SKM-1 treated with dmso at 0.1 percent for 144 hours (cell line): ENCODE measurements around the gene RBMS2.
"Not testable (repeated sequence)": the region's sequence is repeated elsewhere in the genome, so short reads cannot be mapped to it uniquely, and the experiment has no call there.

Experiments
- DNase-seq: peaks from one replicate; lab custom pipeline; 2025; ENCODE audit not compliant: unreplicated experiment; lab: John Stamatoyannopoulos, UW

Gene RBMS2

DNA sequence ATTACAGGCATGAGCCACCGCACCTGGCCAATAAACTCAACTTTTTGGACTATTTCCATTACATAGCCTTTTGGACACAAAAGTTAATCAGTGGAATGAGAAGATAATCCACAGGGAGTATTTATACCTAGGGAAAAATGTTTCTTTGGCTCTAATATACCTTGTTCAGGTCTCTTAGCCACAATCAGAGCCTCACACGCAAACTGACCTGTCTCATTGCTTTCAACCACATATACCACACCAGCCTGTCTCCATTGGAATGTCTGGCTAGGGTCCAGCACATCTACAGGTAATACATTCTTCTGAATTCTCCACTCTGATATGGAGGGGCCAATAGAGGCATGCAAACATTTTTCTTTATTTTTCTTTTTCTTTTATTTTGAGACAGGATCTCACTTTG is 3.8 kb upstream of the RBMS2 start:
- no peak for DNase-seq

DNA sequence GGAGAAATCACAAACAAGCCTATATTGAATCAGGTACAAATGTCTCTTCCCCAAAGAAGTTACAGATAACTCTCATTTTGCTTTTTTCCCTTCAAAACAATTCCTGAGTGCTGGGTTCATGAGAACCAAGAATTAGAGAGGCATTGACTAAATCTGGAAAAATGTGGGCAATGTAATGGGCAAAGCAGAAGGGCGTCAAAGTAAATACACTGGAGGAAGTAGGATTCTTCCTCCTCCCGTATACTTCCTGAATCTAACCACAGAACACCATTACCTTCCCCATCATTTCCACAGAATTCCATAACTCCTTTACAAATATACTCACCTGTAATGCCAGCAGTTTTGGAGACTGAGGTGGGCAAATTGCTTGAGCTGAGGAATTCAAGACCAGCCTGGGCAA is 3.0 kb upstream of the RBMS2 start:
- no peak for DNase-seq

DNA sequence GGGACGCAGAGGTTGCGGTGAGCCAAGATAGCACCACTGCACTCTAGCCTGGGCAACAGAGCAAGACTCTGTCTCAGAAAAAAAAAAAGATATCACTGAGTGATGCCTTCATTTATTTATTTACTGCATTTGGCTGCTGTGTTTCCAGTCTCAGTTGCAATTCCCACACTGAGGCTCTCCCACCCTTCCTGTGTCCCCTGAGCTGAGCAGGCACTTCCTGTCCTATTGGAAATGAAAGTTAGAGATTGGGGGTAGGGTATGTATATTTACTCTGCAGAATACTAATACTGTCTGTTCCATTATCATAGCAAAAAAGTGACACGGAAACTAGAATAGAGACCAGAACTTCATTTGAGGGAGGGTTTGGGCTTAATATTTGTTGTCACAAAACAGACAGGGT is 1.6 kb upstream of the RBMS2 start:
- no peak for DNase-seq

DNA sequence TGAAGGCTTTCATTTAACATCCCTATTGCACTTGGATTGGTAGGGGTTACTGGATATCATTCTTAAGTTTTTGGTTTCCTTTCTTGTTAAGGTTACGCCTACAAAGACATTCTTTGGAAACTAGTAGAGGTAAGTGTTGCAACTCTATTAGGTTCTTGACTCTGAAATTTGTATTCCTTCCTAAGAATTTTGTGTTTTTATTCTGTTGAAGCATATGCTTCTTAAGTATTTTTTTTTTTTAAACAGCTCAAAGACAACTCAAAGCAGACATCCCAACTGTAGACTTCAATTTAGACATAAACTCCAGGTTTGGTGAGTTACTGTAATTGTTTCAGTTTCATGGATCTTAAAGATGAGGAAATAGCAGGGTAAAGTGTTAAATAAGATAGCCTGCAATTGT is 1.1 kb upstream of the RBMS2 start:
- DNase-seq = no peak

DNA sequence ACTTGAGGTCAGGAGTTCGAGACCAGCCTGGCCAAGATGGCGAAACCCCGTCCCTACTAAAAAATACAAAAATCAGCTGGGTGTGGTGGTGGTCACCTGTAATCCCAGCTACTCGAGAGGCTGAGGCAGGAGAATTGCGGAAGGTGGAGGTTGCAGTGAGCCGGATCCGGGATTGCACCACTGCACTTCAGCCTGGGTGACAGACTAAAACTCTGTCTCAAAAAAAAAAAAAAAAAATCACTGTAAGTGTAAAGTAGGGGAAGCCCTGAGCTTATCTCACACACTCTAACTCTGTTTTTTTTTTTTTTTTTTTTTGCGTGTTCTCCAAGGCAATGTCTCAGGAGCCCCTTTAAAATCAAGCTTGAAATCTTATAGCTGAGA is 421 bp upstream of the RBMS2 start:
- DNase-seq = peak; percentile 10

DNA sequence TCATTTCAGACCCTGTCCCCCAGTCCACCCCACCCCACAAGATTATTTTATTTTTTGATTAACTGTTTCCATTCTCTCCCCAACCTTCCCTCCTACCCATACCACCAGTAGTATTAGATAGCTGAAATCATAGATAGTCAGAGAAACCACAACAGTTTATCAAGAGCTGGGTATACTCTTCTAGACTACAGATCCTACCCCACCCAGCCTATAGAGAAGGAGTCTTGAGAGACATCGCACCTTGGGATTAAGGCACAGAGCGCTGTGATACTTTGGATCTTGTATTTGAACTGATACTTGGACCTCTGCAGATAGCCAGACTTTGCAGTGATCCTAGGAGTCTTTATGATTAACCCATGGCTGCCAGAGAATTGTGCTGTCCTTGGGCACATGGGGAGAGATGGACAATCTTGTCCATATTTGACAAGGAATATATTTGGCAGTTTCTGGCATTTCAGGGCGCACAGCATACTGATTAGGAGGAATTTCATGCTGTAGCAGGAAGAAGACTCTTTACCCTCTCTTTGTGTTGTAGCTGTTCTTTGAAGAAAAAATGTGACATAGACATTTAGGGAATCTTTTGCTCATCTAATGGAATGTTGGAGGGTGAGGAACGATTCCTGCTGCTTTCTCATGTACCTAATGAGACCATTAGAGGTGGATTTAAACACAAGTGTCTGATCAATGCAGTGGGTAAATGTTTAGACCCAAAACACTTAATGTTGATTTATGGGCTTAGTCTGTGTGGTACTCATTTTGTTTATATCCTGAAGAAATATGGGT is 982 bp downstream of the RBMS2 start:
- DNase-seq = no peak

DNA sequence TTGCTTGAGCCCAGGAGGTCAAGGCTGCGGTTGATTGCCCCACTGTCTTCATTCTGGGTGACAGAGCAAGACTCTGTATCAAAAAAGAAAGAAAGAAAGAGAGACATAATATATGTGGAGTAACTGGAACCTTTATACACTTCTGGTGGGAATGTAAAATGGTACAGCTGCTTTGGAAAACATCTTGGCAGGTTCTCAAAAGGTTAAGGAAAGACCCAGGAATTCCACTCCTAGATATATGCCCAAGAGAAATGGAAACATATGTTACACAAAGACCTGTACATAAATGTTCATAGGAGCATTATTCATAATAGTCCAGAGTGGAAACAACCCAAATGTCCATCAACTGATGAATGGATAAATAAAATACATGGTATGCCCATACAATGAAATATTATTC is 7.2 kb downstream of the RBMS2 start:
- no peak for DNase-seq

DNA sequence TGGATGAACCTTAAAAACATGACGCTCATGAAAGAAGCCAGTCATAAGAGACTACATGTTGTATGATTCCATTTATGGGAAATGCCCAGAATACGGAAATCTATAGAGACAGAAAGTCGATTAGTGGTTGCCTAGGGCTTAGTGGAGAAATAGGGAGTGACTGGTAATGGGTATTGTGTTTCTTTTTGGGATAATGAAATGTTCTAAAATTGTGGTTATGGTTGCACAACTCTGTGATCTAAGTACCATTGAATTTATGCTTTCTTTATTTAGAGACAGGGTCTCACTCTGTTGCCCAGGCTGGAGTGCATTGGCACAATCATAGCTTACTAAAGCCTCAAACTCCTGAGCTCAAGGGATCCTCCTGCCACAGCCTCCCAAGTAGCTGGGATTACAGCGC is 8.0 kb downstream of the RBMS2 start:
- no peak for DNase-seq

DNA sequence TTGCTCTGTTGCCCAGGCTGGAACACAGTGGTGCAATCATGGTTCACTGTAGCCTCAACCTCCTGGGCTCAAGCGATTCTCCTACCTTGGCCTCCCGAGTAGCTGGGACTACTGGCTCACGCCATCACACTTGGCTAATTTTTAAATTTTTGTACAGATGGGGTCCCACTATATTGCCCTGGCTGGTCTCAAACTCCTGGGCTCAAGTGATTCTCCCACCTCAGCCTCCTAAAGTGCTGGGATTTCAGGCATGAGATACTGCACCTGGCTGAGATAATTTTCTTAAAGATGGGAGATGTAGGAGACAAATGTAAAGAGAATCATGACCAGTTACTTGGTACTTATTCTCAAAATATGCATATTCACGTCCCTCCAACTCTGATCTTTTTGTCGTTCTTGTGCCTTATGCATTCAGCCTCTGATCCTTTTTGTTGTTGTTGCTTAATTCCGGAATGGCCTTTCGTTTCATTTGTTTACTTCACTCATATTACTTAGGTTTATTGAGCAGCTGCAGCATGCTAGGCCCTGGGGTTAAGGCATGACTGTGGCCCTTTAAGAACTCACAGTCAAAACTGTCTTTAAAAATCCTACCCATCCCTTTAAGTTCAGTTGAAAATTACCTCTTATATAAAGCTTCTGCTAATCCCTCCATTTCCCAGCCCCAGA is 8.9 kb downstream of the RBMS2 start:
- no peak for DNase-seq

DNA sequence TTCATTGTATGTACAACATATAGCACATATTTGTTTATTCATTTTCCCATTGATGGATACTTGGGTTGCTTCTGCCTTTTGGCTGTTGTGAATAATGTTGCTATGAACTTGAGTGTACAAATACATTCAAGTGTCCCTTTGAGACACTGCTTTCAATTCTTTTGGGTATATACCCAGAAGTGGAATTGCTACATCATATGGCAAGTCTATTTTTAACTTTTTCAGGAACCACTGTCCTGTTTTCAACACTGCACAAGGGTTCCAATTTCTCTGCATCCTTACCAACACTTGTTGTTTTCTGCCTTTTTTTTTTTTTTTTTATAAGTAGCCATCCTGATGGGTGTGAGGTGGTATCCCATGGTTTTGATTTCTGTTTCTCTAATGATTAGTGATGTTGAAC is 15.9 kb downstream of the RBMS2 start:
- DNase-seq = no peak

DNA sequence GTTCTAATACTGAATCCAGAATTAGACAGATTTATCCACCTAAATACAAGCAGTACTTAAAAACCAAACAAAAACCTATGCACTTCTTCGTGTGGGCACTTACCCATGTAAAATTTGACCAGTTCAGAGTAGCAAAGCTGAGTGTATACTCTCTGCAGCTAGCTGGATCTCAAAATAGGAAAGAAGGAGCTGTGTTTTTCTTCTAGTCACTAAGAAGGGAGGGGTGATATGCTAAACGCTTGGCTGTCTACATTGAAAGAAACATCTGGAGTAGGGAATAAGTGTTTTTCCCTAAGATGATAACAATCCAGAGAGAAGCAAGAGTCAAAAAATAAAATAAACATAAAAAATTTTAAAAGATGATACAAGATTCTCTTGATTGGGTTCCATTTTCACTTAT is 20.0 kb downstream of the RBMS2 start:
- DNase-seq = no peak

DNA sequence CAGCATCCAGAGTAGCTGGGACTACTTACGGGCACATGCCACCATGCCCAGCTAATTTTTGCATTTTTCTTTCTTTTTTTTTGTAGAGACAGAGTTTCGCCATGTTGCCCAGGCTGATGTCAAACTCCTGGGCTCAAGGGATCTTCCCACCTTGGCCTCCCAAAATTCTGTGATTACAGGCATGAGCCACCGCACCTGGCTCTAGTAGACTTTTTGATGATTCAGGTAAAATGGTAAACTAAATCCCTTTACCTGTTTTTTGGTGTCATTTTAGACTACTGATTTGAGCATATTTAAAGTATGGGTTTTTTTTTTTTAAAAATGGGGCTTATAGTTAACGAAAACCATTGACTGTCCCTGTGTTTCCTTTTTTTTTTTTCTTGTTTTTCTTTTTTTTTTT is 20.5 kb downstream of the RBMS2 start:
- DNase-seq = no peak

DNA sequence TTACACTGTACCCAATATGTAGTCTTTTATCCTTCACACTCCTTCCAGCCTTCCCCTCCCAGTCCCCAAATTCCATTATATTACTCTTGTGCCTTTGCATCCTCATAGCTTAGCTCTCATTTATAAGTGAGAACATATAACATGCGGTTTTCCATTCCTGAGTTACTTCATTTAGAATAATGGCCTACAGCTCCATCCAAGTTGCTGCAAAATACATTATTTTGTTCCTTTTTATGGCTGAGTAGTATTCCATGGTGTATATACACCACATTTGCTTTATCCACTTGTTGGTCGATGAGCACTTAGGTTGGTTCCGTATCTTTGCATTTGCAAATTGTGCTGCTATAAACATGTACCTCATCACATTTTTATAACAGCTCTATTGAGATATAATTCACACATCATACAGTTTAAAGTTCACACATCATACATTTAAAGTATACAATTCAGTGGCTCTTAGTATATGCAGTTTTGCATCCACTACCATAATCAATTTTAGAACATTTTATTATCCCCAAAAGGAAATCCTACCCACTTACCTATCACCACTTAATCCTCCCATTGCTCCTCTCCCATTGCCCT is 23.5 kb downstream of the RBMS2 start:
- DNase-seq = no peak

DNA sequence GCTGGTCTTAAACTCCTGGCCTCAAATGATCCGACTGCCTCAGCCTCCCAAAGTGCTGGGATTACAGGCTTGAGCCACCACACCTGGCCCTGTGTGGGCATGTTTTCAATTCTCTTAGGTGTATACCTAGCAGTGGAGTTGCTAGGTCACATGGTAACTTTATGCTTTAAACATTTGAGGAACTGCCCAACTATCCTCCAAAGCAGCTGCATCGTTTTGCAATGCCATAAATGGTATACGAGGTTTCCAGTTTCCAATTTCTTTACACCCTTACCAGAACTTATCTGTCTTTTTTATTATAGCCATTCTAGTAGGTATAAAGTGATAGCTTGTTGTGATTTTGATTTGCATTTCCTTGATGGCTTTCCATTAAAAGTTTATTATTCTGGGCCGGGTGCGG is 25.1 kb downstream of the RBMS2 start:
- no peak for DNase-seq

DNA sequence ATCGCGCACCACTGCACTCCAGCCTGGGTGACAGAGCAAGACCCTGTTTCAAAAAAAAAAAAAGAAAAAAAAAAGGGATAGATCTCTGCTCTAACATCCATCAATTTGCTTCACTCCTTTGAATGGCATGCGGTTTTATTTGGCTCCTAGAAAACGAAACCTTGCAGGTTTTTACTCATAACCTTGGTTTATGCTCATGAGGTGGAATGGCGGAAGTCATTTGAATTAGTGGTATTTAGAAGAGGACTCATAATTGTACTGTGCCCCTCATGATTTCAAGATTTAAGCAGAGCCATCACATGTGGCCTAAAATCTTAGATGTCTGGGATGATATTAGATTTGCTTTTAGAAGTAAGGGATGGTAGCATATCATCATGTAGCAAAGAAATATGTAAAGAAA is 29.4 kb downstream of the RBMS2 start:
- DNase-seq = no peak

DNA sequence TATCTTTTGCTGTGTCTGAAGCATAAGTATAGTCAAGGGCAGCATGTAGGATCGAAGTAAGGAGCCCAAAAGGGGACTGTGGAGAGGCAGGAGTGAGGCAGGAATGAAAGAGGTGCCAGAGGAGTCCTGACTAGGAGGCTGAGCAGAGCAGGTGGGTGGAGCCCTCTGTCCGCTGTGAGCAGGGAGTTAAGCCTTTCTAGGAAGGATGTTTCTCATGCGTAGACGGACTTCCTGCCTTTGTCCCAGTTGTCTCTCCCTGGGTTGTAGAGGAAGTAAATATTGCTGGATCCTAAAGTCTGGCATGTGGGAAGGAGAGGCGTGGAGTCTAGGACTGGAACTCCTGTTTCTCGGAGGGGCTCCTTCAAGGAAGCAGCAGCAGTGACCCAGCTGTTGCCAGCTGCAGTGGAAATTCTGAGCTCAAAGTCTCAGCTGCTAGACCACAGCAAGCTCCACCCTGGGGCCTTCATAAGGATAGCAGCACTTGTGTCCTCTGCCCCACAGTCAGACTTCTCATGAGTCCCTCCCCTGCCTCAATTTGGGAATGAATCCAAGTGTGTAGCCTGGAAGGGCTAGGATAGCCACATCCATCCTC is 44.0 kb downstream of the RBMS2 start:
- no peak for DNase-seq

DNA sequence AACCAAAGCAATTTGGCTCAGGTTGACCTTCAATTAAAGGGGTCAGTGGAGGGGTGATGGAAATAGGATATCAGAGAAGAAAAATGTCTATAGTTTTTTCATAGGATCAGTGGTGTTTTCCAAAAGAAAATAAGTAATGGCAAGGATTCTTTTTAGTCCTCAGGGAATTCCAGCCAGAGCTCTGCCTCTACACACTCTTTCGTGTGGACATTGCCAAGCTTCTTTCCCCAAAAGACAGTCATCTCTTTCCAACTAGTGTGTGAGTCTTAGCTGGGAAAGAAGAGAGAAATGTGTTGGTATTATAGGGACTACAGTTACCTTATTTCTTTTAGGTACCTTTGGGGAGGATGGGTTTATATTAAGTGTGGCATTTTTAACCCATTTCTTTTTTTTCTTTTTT is 46.5 kb downstream of the RBMS2 start:
- no peak for DNase-seq

DNA sequence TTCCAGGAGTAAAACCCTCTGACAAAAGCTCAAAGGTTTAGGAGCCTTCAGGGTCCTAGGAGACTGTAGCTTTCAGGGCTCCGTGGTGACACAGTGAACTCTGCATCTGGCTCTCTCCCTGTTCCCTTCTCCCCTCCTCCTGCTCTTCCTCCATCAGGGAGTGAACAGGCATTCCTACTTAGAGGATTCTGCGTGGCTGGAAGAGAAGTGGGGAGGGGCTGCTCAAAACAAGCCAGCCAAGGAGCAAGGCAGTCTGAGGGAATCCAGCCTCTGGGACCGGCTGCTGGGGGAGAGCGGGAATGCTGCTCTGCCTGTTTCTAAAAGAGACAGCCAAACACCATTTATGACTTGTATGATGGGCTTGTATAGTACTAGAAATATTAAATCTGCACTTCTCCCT is 49.5 kb downstream of the RBMS2 start:
- DNase-seq = no peak

DNA sequence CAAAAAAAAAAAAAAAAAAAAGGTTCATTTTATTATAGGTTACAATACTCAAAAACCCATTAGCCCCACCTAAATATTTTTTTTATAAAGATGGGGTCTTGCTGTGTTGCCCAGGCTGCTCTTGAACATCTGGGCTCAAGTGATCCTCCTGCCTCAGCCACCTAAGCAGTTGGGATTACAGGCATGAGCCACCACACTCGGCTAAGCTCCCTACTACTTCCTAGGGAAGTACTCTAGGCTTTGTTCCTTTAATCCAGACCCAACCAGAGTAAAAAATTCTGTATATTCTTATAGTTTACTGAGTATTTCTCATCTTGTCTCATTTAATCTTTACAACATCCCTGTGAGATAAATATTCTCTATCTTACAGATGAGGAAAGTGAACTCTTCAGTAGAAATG is 50.7 kb downstream of the RBMS2 start:
- DNase-seq = no peak

DNA sequence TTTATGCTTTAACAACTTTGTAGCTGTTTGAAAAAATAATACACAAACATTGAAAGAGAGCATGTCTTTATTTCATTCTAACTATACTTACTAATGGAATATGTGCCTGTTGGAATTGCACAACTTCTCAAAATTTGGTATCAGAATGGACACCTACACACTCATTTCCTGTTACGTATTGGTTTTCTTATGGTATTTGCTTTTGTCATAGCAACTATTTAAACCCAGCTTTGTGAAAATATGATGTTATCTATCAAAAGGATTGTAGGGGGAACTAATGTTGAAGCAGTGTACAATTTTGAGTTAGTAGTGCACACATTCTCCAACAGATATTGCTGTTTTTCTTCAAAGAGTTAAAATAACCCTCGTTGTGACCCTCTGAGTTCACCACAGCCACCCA is 52.6 kb downstream of the RBMS2 start:
- no peak for DNase-seq

DNA sequence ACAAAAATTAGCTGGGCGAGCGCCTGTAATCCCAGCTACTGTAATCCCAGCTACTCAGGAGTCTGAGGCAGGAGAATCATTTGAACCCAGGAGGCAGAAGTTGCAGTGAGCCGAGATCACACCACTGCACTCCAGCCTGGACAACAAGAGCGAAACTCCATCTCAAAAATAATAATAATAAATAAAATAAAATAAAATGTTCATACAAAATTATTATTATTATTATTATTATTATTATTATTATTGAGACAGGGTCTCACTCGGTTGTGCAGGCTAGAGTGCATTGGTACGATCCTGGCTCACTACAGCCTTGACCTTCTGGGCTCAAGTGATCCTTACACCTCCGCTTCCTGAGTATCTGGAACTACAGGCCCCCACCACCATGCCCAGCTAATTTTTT is 55.6 kb downstream of the RBMS2 start:
- not testable (repeated sequence) for DNase-seq

DNA sequence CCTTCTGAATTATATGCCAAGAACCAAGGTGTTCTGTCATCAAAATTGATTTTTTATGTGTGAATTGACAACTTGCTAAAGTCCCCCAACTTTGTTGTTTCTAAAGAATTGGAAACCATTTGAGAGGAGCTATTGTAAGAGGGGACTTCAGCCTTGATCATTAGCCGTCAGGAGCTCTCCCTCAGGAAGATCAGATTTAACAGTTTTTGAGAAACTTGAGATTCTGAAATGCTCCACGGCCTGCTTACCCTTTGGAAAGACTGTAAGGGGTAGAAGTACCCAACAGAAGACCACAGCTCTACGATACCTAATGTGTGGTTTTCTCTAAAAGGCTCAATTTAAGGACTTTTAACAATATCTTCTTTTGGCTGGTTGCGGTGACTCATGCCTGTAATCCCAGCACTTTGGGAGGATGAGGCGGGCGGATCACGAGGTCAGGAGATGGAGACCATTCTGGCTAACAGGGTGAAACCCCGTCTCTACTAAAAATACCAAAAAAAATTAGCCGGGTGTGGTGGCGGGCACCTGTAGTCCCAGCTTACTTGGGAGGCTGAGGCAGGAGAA is 57.4 kb downstream of the RBMS2 start:
- DNase-seq = no peak
